HG03095 (cell line): ENCODE measurements around the gene DROSHA.

Experiments
- ATAC-seq: cut with Tn5 transposase; IDR thresholded peaks from one replicate; pipeline ENCODE4 v1.9.1; 2021; ENCODE audit warnings: moderate library complexity; ENCODE audit not compliant: unreplicated experiment

DROSHA gene

GRCh38 chr5:31355337-31355736, 176.6 kb downstream of the DROSHA start:
- ATAC-seq = no peak
